HepG2 (cell line): ENCODE results near the gene SLC25A45. TPM values are rescaled to one million over a fixed set of nuclear protein-coding genes. Genes with fewer than 3 reads are reported as not detected.

ENCODE experiments used
- ATF7-NPFF ChIP-seq: sonication (generic); formaldehyde crosslinking; IDR thresholded peaks from 2 replicates; pipeline ENCODE4 v1.8.1; 2023; ENCODE audit warnings: mild to moderate bottlenecking, low read depth, missing genetic modification reagents, moderate library complexity
- EHMT2 ChIP-seq: fragments of 200-600 bp; sonication (generic); IDR thresholded peaks from 2 replicates; pipeline ENCODE4 v1.7.0; 2017; ENCODE audit warnings: antibody characterized with exemption, low read depth, low read length, borderline replicate concordance
- FOXA3 ChIP-seq: IDR thresholded peaks from 2 replicates; pipeline ENCODE4 v1.6.1; 2016; ENCODE audit warnings: missing genetic modification reagents, missing compliant biosample characterization
- HDAC6 ChIP-seq: fragments of 200-600 bp; sonication (generic); IDR thresholded peaks from 2 replicates; pipeline ENCODE4 v1.7.0; 2017; ENCODE audit warnings: mild to moderate bottlenecking, antibody characterized with exemption, low read length, low read depth
- IKZF1 ChIP-seq: fragments of 450-650 bp; IDR thresholded peaks from 2 replicates; pipeline ENCODE4 v1.7.1; 2016
- JDP2 ChIP-seq: sonication (generic); formaldehyde crosslinking; IDR thresholded peaks from 2 replicates; pipeline ENCODE4 v1.8.1; 2022; ENCODE audit warnings: missing genetic modification reagents, borderline replicate concordance
- KAT2B ChIP-seq: fragments of 150-350 bp; IDR thresholded peaks from 2 replicates; pipeline ENCODE4 v1.6.1; 2014; ENCODE audit warnings: low read depth, low read length, borderline replicate concordance
- KDM5A ChIP-seq: fragments of 200-600 bp; sonication (generic); IDR thresholded peaks from 2 replicates; pipeline ENCODE4 v1.7.0; 2018; ENCODE audit warnings: antibody characterized with exemption, mild to moderate bottlenecking, low read length, borderline replicate concordance
- NFE2L1 ChIP-seq: sonication (generic); formaldehyde crosslinking; IDR thresholded peaks from 2 replicates; pipeline ENCODE4 v1.4.0; 2020; ENCODE audit warnings: missing genetic modification reagents, mild to moderate bottlenecking, borderline replicate concordance
- NFKB2 ChIP-seq: sonication (generic); formaldehyde crosslinking; IDR thresholded peaks from 2 replicates; pipeline ENCODE4 v1.4.0; 2020; ENCODE audit warnings: missing genetic modification reagents, borderline replicate concordance
- PAF1 ChIP-seq: IDR thresholded peaks from 2 replicates; pipeline ENCODE4 v1.6.1; 2016; ENCODE audit warnings: missing genetic modification reagents, missing compliant biosample characterization
- SMAD9 ChIP-seq: sonication (generic); formaldehyde crosslinking; IDR thresholded peaks from 2 replicates; pipeline ENCODE4 v1.5.1; 2020; ENCODE audit warnings: mild to moderate bottlenecking, missing genetic modification reagents
- STAG1 ChIP-seq: sonication (generic); formaldehyde crosslinking; IDR thresholded peaks from 2 replicates; pipeline ENCODE4 v1.4.0; 2020; ENCODE audit warnings: missing genetic modification reagents
- STAT5B ChIP-seq: sonication (generic); formaldehyde crosslinking; IDR thresholded peaks from 2 replicates; pipeline ENCODE4 v1.4.0; 2020; ENCODE audit warnings: missing genetic modification reagents
- XRCC5 ChIP-seq: fragments of 200-400 bp; formaldehyde crosslinking; optimal IDR thresholded peaks from 2 replicates; pipeline ENCODE3; 2017; ENCODE audit warnings: mild to moderate bottlenecking, low read length
- ZNF292 ChIP-seq: sonication (generic); formaldehyde crosslinking; IDR thresholded peaks from 2 replicates; pipeline ENCODE4 v1.8.1; 2022; ENCODE audit warnings: mild to moderate bottlenecking, low read depth, missing genetic modification reagents, borderline replicate concordance
- ZNF383 ChIP-seq: sonication (generic); formaldehyde crosslinking; IDR thresholded peaks from 2 replicates; pipeline ENCODE4 v1.4.0; 2020; ENCODE audit warnings: missing genetic modification reagents, mild to moderate bottlenecking, borderline replicate concordance
- ZNF549 ChIP-seq: sonication (generic); formaldehyde crosslinking; IDR thresholded peaks from 2 replicates; pipeline ENCODE4 v1.5.0; 2020; ENCODE audit warnings: missing genetic modification reagents
- ZNF557 ChIP-seq: sonication (generic); formaldehyde crosslinking; IDR thresholded peaks from 2 replicates; pipeline ENCODE4 v1.4.0; 2020; ENCODE audit warnings: missing genetic modification reagents
- ZSCAN9 ChIP-seq: IDR thresholded peaks from 2 replicates; pipeline ENCODE4 v1.6.1; 2016; ENCODE audit warnings: borderline replicate concordance
- polyA plus RNA-seq, 8 experiments: library from polyadenylated mRNA; depleted of rRNA in 3 of 8; stranded (reverse) in 7 of 8; unstranded in 1 of 8; fragments of >200 nt; fragmentation: Illumina TruSeq in 4 of 8; extraction: Trizol in 4 of 8; gene quantifications; 2 replicates each; pipeline versions ENCODE4 v1.2.1 to v1.2.3, GENCODE V29; 2011 to 2016; ENCODE audit warnings: low read depth in 4 of 8, missing spikeins in 1 of 8, mixed read lengths in 1 of 8; ENCODE audit not compliant: insufficient read depth in 1 of 8
- total RNA-seq, 5 experiments: library from RNA; depleted of rRNA; stranded (reverse); fragments of >200 nt; fragmentation: Illumina TruSeq; extraction: Trizol; gene quantifications; 2 replicates each; pipeline ENCODE4 v1.2.3, GENCODE V29; 2016; ENCODE audit warnings: low read depth in 1 of 5
- TF ChIP-seq, protein P1 (sequence below): IDR thresholded peaks from 2 replicates; pipeline ENCODE4 v1.6.1; 2016; ENCODE audit warnings: mild to moderate bottlenecking, missing biosample characterization, missing genetic modification reagents
- TF ChIP-seq, protein P2 (sequence below): sonication (generic); formaldehyde crosslinking; IDR thresholded peaks from 2 replicates; pipeline ENCODE4 v1.4.0; 2020; ENCODE audit warnings: mild to moderate bottlenecking, missing genetic modification reagents
- TF ChIP-seq, protein P3 (sequence below): sonication (generic); formaldehyde crosslinking; IDR thresholded peaks from 2 replicates; pipeline ENCODE4 v1.5.0; 2020; ENCODE audit warnings: mild to moderate bottlenecking, missing genetic modification reagents, moderate library complexity
- TF ChIP-seq, protein P4 (sequence below): sonication (generic); formaldehyde crosslinking; IDR thresholded peaks from 2 replicates; pipeline ENCODE4 v1.4.0; 2020; ENCODE audit warnings: missing genetic modification reagents
- TF ChIP-seq, protein P5 (sequence below): sonication (generic); formaldehyde crosslinking; conservative IDR thresholded peaks from 2 replicates; pipeline ENCODE4 v1.4.0; 2020; ENCODE audit warnings: missing genetic modification reagents

SLC25A45 gene
- total and polyA plus RNA-seq, 2 of the 13 experiments (the other 11 are each of a cell fraction or from before 2014, with no cell fraction given), result 1.2 to 3.4 TPM

DNA sequence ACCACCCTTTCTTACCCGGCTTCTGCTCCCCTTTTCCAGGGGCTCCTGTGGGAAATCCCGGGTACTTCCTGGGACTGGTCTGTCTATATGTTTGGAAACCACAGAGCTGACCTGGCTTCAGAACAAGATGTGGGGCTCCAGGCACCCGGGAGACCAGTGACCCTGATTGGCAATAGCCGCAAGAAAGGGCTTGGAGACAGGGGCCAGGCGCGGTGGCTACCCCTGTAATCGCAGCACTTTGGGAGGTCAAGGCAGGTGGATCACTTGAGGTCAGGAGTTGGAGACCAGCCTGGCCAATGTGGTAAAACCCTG, 37.0 kb upstream of the SLC25A45 start (continued):
- TF ChIP-seq ZNF292 (CRISPR knock-in tag) (0 out of 2 replicates have a peak, but pooled peaks have one; percentile 6), ZNF383 (CRISPR knock-in tag) (no peak), NFE2L1 (CRISPR knock-in tag) (0 out of 2 replicates have a peak, but pooled peaks have one; percentile 1), KAT2B (no peak), EHMT2 (no peak), SMAD9 (CRISPR knock-in tag) (no peak), STAT5B (CRISPR knock-in tag) (no peak), IKZF1 (no peak), KDM5A (no peak), STAG1 (CRISPR knock-in tag) (no peak), ZNF557 (no peak), XRCC5 (no peak), ZSCAN9 (CRISPR knock-in tag) (no peak), ZNF549 (no peak), ATF7-NPFF (CRISPR knock-in tag) (no peak), NFKB2 (CRISPR knock-in tag) (no peak), FOXA3 (CRISPR knock-in tag) (no peak), HDAC6 (peak; percentile 42; the same call in 1 of the 2 replicates), PAF1 (CRISPR knock-in tag) (no peak; the same call in 1 of the 2 replicates), JDP2 (no peak)
- TF ChIP-seq, protein P1, sequence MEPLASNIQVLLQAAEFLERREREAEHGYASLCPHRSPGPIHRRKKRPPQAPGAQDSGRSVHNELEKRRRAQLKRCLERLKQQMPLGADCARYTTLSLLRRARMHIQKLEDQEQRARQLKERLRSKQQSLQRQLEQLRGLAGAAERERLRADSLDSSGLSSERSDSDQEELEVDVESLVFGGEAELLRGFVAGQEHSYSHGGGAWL (CRISPR knock-in tag), result no peak
- TF ChIP-seq, protein P2, sequence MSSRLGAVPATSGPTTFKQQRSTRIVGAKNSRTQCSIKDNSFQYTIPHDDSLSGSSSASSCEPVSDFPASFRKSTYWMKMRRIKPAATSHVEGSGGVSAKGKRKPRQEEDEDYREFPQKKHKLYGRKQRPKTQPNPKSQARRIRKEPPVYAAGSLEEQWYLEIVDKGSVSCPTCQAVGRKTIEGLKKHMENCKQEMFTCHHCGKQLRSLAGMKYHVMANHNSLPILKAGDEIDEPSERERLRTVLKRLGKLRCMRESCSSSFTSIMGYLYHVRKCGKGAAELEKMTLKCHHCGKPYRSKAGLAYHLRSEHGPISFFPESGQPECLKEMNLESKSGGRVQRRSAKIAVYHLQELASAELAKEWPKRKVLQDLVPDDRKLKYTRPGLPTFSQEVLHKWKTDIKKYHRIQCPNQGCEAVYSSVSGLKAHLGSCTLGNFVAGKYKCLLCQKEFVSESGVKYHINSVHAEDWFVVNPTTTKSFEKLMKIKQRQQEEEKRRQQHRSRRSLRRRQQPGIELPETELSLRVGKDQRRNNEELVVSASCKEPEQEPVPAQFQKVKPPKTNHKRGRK (CRISPR knock-in tag), result no peak
- TF ChIP-seq, protein P3, sequence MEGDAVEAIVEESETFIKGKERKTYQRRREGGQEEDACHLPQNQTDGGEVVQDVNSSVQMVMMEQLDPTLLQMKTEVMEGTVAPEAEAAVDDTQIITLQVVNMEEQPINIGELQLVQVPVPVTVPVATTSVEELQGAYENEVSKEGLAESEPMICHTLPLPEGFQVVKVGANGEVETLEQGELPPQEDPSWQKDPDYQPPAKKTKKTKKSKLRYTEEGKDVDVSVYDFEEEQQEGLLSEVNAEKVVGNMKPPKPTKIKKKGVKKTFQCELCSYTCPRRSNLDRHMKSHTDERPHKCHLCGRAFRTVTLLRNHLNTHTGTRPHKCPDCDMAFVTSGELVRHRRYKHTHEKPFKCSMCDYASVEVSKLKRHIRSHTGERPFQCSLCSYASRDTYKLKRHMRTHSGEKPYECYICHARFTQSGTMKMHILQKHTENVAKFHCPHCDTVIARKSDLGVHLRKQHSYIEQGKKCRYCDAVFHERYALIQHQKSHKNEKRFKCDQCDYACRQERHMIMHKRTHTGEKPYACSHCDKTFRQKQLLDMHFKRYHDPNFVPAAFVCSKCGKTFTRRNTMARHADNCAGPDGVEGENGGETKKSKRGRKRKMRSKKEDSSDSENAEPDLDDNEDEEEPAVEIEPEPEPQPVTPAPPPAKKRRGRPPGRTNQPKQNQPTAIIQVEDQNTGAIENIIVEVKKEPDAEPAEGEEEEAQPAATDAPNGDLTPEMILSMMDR (CRISPR knock-in tag), result no peak
- TF ChIP-seq, protein P4, sequence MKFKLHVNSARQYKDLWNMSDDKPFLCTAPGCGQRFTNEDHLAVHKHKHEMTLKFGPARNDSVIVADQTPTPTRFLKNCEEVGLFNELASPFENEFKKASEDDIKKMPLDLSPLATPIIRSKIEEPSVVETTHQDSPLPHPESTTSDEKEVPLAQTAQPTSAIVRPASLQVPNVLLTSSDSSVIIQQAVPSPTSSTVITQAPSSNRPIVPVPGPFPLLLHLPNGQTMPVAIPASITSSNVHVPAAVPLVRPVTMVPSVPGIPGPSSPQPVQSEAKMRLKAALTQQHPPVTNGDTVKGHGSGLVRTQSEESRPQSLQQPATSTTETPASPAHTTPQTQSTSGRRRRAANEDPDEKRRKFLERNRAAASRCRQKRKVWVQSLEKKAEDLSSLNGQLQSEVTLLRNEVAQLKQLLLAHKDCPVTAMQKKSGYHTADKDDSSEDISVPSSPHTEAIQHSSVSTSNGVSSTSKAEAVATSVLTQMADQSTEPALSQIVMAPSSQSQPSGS (CRISPR knock-in tag), result no peak
- TF ChIP-seq, protein P5, sequence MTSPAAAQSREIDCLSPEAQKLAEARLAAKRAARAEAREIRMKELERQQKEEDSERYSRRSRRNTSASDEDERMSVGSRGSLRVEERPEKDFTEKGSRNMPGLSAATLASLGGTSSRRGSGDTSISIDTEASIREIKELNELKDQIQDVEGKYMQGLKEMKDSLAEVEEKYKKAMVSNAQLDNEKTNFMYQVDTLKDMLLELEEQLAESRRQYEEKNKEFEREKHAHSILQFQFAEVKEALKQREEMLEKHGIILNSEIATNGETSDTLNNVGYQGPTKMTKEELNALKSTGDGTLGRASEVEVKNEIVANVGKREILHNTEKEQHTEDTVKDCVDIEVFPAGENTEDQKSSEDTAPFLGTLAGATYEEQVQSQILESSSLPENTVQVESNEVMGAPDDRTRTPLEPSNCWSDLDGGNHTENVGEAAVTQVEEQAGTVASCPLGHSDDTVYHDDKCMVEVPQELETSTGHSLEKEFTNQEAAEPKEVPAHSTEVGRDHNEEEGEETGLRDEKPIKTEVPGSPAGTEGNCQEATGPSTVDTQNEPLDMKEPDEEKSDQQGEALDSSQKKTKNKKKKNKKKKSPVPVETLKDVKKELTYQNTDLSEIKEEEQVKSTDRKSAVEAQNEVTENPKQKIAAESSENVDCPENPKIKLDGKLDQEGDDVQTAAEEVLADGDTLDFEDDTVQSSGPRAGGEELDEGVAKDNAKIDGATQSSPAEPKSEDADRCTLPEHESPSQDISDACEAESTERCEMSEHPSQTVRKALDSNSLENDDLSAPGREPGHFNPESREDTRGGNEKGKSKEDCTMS (CRISPR knock-in tag), result no peak
